Measurements from ENCODE around the gene PLEKHM3.
"Not testable (repeated sequence)": the region's sequence is repeated elsewhere in the genome, so short reads cannot be mapped to it uniquely, and the experiment has no call there.

The PLEKHM3 gene

GRCh38 chr2:207925601-207926000 lies 99.7 kb downstream of the PLEKHM3 start:
- no peak for DNase-seq (ENCODE audit: low spot score)

- no peak for DNase-seq (ENCODE audit: low spot score)
Measured at GRCh38 chr2:207921606-207922005, 103.7 kb downstream of the PLEKHM3 start.

DNA sequence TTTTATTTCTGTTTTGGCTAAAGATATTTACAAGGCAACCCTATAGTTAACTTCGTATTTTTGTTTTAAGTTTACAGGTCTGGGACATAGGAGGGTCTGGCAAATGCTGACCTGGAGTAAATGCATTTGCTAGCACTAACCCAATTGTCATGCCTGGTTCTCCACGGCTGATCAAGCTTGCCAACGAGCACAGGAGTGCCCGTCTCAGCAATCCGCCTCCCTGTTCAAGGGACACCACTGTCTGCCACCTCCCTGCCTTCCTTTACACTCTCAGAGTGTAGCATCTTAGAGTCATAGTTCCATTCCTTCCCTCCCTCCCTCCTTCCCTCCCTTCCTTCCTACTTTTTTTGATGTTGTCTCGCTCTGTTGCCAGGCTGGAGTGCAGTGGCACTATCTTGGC lies 104.6 kb downstream of the PLEKHM3 start:
- no peak for DNase-seq (ENCODE audit: low spot score)

DNA sequence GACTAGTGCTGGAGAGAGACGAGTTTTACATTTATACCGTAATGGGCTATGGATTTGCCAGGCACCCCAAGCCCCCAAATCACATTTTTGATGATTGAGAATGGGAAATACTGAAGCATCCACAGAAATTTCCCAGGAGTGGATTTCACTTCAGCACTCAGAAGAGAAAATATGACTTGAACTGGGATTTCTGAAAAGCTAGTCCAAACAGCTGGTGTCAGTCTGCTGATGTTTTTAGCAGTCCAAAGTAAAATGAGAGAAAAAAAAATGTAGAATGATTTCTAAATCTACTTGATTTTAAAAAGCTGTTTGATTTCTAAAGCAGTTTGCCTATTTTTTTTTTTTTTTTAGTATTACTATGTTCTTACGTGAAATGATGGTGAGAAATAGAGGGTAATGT lies 105.0 kb downstream of the PLEKHM3 start:
- DNase-seq (ENCODE audit: low spot score), result no peak

DNA sequence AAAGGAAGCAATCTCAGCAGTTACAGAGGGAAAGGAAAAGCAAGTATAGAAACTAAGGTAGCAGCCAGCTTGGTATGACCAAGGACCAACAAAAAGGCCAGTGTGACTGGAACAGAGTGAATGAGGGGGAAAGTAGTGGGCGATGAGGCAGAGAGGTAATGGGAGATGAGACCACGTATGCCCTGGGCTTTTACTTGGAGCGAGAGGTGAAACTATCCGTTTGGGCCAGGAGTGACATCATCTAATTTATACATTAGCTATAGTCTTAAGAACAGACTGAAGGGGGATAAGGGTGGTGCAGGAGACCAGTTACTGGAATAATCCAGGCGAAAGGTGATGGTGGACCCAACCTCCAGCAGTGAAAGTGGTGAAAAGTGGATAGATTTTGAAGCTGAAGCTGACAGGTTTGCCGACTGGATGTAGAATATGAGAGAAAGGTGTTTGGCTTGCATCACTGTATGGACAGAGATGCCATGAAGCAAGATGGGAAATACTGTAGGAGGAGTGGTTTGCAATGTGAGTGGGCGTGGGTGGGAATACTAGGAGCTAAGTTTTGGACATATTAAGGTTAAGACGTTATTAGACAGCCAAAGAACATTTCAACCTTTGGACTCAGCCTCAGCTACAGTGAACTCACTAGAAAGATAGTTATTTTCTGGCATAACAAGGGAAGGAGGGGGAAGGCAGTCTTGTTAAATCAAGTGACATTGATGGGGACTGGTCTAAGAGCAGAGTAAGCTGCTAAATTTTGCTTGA lies 106.0 kb downstream of the PLEKHM3 start:
- no peak for DNase-seq (ENCODE audit: low spot score)

DNA sequence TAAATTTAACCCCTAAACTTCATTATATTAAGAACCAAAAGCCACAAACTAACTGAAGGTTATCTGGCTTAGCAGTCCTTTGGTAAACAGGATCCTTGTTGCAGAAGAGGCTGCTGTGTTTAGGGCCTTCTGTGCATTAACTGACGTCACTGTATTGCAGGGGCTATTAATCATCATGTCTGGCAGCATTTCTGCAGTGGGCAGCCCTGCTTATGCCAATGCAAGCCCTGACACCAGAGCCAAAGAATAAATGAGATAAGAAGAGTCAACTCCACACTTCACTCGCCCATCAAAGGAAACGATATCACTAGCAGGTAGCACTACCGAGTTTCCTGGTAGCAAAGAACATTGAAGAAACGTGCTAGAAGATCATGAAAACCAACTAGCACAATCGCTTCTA lies 110.6 kb downstream of the PLEKHM3 start:
- no peak for DNase-seq (ENCODE audit: low spot score)

GRCh38 chr2:207913772-207914358 lies 111.5 kb downstream of the PLEKHM3 start:
- no peak for DNase-seq (ENCODE audit: low spot score)

DNA sequence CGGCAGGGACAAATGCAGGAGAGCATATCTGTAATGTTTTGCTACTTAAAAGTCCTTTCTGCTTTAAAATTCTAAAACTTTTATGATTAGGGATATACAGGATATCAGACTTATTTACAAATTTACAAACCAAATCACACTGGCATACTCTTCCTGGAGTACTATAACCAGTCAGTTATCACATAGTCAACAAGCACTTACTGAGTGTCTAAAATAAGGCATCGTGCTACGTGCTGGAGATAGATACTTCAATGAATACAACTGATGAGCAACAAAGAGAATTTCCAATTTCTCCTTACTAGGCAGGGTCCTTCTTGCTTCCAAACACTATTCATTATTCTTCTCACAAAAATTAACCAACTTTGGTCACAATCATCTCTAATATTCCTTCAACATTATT lies 113.5 kb downstream of the PLEKHM3 start:
- no peak for DNase-seq (ENCODE audit: low spot score)

DNA sequence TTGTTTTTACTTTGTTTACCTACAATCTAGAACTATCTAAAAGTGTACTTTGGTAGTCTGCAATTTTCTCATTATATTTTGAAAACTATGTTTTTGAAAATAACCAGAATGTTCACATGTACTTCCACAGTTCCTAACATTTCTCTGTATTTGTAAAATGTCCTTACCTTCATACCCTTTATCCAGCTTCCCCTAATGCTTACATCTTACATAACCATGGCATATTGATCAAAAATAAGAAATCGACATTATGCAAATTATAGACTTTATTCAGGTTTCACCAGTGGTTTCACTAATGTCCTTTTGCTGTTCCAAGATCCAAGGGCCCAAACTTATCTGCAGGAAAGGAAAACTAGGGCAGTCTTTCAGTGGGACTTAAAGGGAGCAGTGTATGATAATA lies 114.1 kb downstream of the PLEKHM3 start:
- no peak for DNase-seq (ENCODE audit: low spot score)

DNA sequence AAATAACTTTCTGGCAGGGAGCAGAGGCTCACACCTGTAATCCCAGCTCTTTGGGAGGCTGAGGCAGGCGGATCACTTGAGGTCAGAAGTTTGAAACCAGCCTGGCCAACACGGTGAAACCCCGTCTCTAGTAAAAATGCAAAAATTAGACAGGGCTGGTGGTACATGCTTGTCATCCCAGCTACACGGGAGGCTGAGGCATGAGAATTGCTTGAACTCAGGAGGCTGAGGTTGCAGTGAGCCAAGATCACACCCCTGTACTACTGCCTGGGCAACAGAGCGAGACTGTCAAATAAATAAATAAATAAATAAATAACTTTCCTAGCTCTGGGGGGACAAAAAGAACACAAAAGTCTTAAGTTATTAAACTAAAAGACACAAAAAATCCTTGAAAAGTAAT lies 118.8 kb downstream of the PLEKHM3 start:
- not testable (repeated sequence) for DNase-seq (ENCODE audit: low spot score)

DNA sequence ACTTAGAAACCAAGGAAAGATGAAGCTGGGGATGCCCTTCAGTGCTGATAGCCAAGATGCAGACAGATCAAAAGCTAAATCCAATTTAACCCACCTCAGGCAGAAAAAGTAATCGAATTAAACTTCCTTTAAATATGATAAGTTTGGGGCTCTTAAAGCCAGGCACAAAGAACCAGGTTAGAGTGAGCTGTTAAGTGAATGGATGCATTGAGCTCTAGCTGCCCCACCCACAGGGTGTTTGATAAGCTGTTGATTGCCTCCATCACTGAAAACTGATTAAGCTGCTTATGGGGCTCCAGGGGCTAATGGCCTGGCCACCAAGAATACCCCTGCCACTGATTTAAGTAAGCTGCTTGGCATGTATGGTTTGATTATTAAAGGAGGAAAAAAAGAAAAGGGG lies 119.8 kb downstream of the PLEKHM3 start:
- DNase-seq (ENCODE audit: low spot score), result no peak

DNA sequence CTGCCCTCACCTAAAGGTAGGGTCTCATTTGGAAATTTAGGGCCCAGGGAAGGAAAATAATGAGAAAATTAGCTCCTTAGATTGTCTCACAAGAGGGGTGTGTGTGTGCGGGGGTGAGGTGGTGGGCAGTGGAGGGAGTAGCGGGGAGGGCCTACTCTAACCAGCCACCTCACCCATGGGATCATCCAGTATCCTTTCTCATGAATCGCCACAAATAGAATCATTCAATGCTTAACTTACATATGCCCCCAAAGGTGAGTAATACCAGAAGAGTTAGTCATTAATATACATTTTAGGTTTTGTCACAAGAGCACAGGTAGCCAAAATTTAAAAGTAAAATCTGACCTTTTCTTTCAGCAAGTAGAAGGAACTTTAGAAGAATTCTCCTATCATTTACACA lies 122.1 kb downstream of the PLEKHM3 start:
- no peak for DNase-seq (ENCODE audit: low spot score)

- no peak for DNase-seq (ENCODE audit: low spot score)
Measured at GRCh38 chr2:207902821-207903220, 122.5 kb downstream of the PLEKHM3 start.

DNA sequence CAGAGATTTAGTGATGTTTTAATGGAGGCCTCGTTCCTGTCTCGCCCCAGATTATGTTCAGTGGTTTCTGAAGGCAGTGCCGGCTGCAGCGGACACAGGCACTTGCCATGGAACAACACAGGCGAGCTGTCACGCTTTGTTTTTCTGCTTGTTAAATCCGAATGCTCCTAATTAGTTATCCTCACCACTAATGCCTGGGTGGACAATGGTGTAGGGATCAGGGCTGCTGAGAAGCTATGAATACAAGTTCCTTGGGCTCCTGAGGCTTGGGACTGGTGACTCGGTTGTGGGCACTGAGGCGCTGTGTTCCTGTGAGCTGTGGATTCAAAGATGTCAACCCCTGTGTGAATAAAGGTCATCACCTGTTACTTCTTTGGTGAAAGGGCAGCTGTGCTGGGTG lies 123.5 kb downstream of the PLEKHM3 start:
- no peak for DNase-seq (ENCODE audit: low spot score)

DNA sequence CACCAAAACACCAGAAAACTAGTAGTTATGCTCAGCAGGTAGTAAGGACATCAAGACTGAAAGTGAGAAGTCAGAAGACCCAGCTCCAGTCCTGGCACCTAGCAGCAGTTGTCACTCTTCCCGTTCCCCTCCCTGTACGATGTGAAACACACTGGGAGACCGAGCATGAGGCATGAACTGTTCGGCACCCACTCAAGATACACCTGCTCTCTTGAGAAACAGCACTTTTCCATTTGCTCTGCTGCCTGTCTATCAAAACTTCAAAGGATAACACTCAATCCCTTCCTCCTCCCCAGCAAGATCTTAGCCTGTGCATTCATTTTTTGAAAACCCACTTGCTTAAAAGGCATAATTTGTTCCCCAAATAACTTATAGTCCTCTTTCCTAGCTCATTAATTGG lies 123.9 kb downstream of the PLEKHM3 start:
- no peak for DNase-seq (ENCODE audit: low spot score)

DNA sequence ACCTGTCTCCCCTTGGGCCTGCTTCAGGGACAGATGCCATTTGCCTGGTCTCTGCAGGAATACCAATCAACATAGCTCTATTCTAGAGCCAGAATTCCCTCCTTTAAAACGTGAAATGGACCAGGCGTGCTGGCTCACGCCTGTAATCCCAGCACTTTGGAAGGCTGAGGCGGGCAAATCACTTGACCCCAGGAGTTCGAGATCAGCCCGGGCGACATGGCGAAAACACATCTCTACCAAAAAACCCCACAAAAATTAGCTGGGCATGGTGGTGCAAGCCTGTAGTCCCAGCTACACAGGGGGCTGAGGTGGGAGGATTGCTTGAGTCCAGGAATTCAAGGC lies 127.0 kb downstream of the PLEKHM3 start:
- DNase-seq (ENCODE audit: low spot score), result no peak

DNA sequence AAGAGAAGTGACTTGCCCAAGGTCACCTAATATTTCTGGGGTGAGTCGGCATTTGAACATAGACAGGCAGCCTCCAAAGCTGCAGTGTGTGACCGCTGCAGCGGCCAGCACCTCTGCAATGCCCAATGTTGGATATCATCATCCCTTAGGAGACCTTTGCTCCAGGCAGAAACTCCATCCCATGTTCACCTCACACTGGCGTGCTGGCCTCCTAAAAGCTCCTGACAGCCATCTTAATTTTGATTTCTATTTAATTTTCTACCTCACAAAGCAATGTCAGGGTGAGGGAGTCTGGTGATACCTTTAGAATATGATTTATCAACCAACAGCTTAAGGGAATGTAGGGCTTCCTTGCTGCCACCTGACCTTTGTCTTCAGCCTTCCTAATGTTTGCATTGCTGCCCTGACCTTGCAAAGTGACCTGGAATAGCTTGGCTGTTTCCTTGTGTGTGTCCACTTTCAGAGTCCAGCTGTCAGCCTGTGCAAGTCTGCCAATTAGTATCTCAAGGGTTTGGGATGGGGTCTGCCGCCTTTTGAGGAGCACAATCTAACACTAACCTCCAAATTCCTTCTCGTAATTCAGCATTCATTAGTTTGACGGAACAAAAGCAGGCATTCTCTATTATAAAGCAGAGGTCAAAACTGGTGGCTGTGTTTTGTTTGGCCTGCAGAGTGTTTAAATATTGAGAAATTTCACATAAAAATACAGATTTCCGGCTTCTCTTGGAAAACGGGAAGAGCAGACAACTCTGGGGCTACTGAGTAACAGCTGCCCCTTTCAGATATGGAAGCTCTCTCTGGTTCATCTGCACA lies 127.6 kb downstream of the PLEKHM3 start:
- DNase-seq (ENCODE audit: low spot score), result no peak

DNA sequence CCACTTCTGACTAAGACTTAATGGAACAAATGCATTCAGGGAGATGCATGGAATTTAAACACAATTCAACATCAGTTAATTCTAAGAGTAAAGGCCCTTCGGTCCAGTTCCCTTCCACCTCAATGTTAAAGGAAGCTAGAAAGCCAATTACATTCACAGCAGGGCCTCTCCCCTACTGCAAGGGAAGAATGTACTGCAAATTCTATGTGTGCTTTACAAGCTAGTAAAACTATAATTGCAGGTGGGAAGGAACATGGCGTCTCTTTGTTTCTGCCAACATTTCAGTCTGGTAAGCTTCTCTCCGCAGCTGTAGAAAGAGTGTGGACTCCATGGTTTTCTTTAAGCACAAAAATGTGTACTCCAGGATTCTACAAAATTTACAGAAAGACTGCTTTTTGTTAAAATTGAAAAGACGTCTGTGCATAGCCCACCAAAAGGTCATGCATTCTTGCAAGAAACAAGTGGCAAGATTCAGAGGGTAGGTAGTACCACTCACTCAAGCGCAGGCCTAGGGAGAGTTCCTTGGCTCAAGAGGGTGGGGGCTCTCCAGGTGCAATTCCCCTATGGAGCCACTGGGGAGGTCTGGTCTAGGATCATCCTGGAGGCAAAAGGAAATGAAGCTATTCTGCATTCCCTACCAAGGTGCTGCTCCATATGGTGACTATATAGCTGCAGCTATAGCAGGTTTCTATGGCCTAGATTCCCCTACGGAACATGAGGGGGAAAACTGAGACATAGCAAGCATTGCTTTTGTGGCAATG lies 128.6 kb downstream of the PLEKHM3 start:
- DNase-seq (ENCODE audit: low spot score), result no peak

GRCh38 chr2:207895274-207895860 lies 130.0 kb downstream of the PLEKHM3 start:
- DNase-seq (ENCODE audit: low spot score), result no peak

DNA sequence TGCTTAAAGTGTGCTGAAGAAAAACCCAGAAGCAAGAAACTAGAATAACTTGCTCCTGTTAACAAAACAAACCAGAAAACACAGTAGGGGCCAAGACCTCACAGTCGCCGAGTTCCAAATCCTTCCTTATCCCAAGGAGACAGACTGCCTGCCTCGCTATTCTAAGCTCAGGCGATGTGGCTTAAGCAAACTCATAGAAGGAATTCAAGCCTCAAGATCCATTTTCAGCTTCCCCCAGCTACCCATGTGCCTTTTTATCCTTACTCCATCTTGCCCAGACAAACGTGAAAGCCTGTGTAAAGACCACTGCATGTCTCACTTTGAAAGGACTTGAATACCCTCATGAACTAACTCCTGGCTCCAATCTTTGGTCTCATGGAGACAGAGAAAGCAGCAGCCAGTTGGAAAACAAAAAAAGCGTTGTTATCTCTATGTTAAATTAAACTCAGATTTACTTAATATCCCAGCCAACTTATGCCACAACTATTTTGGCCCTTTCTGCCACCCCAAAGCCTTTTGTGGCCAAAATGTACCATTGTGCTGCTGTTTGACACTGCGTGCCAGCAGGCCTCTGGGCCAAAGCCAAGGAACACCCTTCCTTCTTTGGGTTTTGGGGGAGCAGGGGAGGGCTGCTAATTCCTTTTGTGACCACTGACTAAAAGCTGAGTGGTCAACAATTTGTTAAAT lies 132.5 kb downstream of the PLEKHM3 start:
- no peak for DNase-seq (ENCODE audit: low spot score)

DNA sequence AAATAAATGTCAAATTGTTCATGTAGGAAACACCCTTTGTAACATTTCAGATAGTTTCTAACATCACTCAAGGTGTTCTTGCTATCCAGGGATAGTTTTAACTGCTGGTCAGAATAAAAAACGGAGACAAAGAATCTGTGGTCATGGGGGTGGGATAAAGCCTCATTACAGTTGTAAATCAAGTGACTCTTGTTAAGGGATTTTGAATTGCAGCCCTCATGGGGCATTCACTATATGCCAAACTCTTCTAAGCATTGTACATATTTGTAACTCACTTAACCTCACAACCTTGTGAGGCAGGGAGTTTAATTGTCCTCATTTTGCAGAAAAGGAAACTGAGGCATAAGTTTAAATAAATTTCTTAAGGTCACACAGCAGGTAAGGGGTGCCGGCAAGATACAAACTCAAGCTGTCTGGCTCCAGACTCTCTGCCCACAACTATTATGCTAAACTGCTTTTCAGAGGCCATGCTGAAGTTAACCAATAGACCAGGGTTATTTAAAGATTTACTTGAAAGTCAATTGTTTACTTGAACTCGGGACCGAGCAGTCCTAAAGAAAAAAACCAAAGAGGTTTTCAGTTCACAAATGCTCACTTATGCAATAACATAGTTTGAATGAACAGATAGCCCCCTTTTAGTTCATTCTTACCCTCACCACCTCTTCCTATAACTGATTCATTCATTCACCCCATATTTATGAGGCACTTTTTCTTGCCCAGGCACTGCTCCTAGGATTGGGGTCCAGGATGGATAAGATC lies 134.1 kb downstream of the PLEKHM3 start:
- no peak for DNase-seq (ENCODE audit: low spot score)

Data from COLO829 (cell line).